ENCODE results near the gene S100A2. TPM values are rescaled to one million over a fixed set of nuclear protein-coding genes. Genes with fewer than 3 reads are reported as not detected.

S100A2 gene
- total and polyA plus RNA-seq, 2 experiments from 2014 or later: 0.66 to 0.89 TPM

- ATAC-seq (peak; percentile 15; the same call in 2 of the 3 replicates), DNase-seq (ENCODE audit: low spot score) (no peak)
- Mint-ChIP-seq H3K27ac (no peak overlapping the region), H3K36me3 (ENCODE audit: low read depth) (no peaks in the 10 kb centered on the region), H3K9me3 (no peaks in the 10 kb centered on the region; the same call in 1 of the 3 replicates), H3K4me3 (no peak overlapping the region), H3K4me1 (peaks cover 25% of the 10 kb centered on the region), H3K27me3 (ENCODE audit: insufficient read depth, low read depth, poor library complexity) (peaks cover 26% of the 10 kb centered on the region)
- no peak overlapping the region for H3K27ac ChIP-seq (ENCODE audit: low read depth)
- H3F3A ChIP-seq (replicated peaks; ENCODE audit: low read depth): no peaks in the 10 kb centered on the region
- no peak overlapping the region for H3K4me2 ChIP-seq
- no peaks in the 10 kb centered on the region for H3K79me2 ChIP-seq (replicated peaks; ENCODE audit: insufficient read depth)
- H3K9me2 ChIP-seq (ENCODE audit: insufficient read depth): no peaks in the 10 kb centered on the region
- H3K4me1 ChIP-seq (ENCODE audit: insufficient read depth): peaks cover 9% of the 10 kb centered on the region; the same call in 1 of the 2 replicates
- peaks cover 47% of the 10 kb centered on the region for H3K27me3 ChIP-seq (ENCODE audit: insufficient read depth)
- no peaks in the 10 kb centered on the region for H4K20me1 ChIP-seq (replicated peaks; ENCODE audit: insufficient read depth)
- H3K4me3 ChIP-seq: no peak overlapping the region
- no peaks in the 10 kb centered on the region for H3K36me3 ChIP-seq (ENCODE audit: insufficient read depth)
- TF ChIP-seq NANOG (IDR thresholded peaks at IDR 0.05; ENCODE audit: borderline replicate concordance) (no peak), POLR2AphosphoS5 (IDR thresholded peaks at IDR 0.05; ENCODE audit: low read depth) (no peak), ETS1 (IDR thresholded peaks at IDR 0.05) (no peak), ZNF114 (CRISPR knock-in tag; IDR thresholded peaks at IDR 0.05) (no peak), CTCF (conservative IDR thresholded peaks at IDR 0.05; ENCODE audit: low read depth in 2 of 2) (no peak), CREB1 (CRISPR knock-in tag; IDR thresholded peaks at IDR 0.05; ENCODE audit: low read depth) (no peak), EZH2 (IDR thresholded peaks at IDR 0.05; ENCODE audit: low read depth, unreplicated experiment) (no peak), EZH2phosphoT487 (IDR thresholded peaks at IDR 0.05; ENCODE audit: unreplicated experiment) (no peak)
- no peak overlapping the region; the same call in 1 of the 2 replicates for H2AFZ ChIP-seq
These were observed 49.9 kb downstream of the S100A2 start for GRCh38 chr1:153515504-153516394.

GRCh38 chr1:153513666-153514065 lies 52.0 kb downstream of the S100A2 start:
- no peak overlapping the region for H3K27ac Mint-ChIP-seq
- H3K4me3 Mint-ChIP-seq: no peak overlapping the region
- no peak for ATAC-seq
- Histone ChIP-seq H3F3A (replicated peaks; ENCODE audit: low read depth) (no peaks in the 10 kb centered on the region), H3K9me2 (ENCODE audit: insufficient read depth) (no peaks in the 10 kb centered on the region), H4K20me1 (replicated peaks; ENCODE audit: insufficient read depth) (no peaks in the 10 kb centered on the region), H3K27me3 (ENCODE audit: insufficient read depth) (peaks cover 35% of the 10 kb centered on the region), H3K4me1 (ENCODE audit: insufficient read depth) (peaks cover 3% of the 10 kb centered on the region; the same call in 1 of the 2 replicates), H2AFZ (no peak overlapping the region), H3K4me2 (no peak overlapping the region), H3K4me3 (no peak overlapping the region), H3K27ac (ENCODE audit: low read depth) (no peak overlapping the region), H3K36me3 (ENCODE audit: insufficient read depth) (no peaks in the 10 kb centered on the region), H3K79me2 (replicated peaks; ENCODE audit: insufficient read depth) (no peaks in the 10 kb centered on the region)
- H3K27me3 Mint-ChIP-seq (ENCODE audit: insufficient read depth, low read depth, poor library complexity): peaks cover 26% of the 10 kb centered on the region
- peaks cover 16% of the 10 kb centered on the region for H3K4me1 Mint-ChIP-seq
- no peak for DNase-seq (ENCODE audit: low spot score)
- no peaks in the 10 kb centered on the region; the same call in 1 of the 3 replicates for H3K9me3 Mint-ChIP-seq
- no peaks in the 10 kb centered on the region for H3K36me3 Mint-ChIP-seq (ENCODE audit: low read depth)
- no peak for TF ChIP-seq NANOG (IDR thresholded peaks at IDR 0.05; ENCODE audit: borderline replicate concordance)
- TF ChIP-seq EZH2 (IDR thresholded peaks at IDR 0.05; ENCODE audit: low read depth, unreplicated experiment): no peak
- no peak for TF ChIP-seq REST (IDR thresholded peaks at IDR 0.05; ENCODE audit: unreplicated experiment)
- no peak for TF ChIP-seq STAT1 (IDR thresholded peaks at IDR 0.05; ENCODE audit: unreplicated experiment)

Data from GM23338 (cell line).